ENCODE measurements around the gene SLC24A5.

The SLC24A5 gene

DNA sequence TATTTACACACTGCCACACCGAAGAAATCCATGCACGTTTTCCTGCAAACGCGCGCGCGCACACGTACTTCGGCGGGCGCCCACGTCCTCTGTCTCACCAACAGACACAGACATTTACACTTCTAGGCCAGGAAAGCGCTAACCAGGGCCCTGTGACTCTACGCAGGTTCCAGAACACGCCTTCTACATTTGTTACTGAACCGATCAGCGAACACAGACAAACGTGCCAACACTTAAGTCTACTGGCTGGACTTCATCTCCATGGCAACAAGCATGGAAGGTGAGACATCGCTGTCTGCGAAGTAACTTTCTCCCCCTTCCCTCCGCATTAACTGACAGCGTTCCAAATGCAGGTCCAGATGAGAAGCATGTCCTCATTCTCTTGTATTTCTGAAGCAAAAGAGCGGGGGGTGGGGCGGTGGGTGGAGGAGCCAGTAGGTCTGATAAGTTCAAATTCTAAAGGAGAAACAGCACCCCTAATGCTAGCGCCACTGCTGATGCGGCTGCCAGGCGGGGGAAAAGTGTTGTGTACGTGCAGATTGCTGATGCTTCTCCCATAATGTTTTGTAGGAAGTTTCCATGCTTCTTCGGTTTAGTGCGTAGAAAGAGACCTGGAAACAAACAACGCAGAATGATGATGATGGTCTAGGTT lies 70.9 kb downstream of the SLC24A5 start, which contains the start of gene CTXN2:
TSS of gene CTXN2 (plus strand) at position 92 of the 652 bp plus-strand sequence. CDS start 9,636 bp downstream, outside the sequence.
- peak; percentile 69 for DNase-seq
